ENCODE results near the gene KIAA0040.

Gene KIAA0040

GRCh38 chr1:175192630-175193526 is at the start of gene KIAA0040:
KIAA0040 (minus strand) TSS chr1:175192776; CDS start chr1:175161013, 31,763 bp downstream.
- peak; percentile 64 for DNase-seq (ENCODE audit: low read depth)

- DNase-seq (ENCODE audit: low read depth), result no peak
Measured at GRCh38 chr1:175237389-175237788, 44.8 kb upstream of the KIAA0040 start.

- DNase-seq (ENCODE audit: low read depth), result no peak
Measured at GRCh38 chr1:175234639-175235038, 42.1 kb upstream of the KIAA0040 start.

GRCh38 chr1:175232335-175232734 is 39.8 kb upstream of the KIAA0040 start:
- no peak for DNase-seq (ENCODE audit: low read depth)

- DNase-seq (ENCODE audit: low read depth), result no peak
Measured at GRCh38 chr1:175225805-175226129, 33.2 kb upstream of the KIAA0040 start.

- DNase-seq (ENCODE audit: low read depth), result no peak
Measured at GRCh38 chr1:175222296-175222938, 29.8 kb upstream of the KIAA0040 start.

- no peak for DNase-seq (ENCODE audit: low read depth)
Measured at GRCh38 chr1:175221557-175222175, 29.1 kb upstream of the KIAA0040 start.

- DNase-seq (ENCODE audit: low read depth), result no peak
Measured at GRCh38 chr1:175220853-175221556, 28.4 kb upstream of the KIAA0040 start.

GRCh38 chr1:175219774-175220173 is 27.2 kb upstream of the KIAA0040 start:
- DNase-seq (ENCODE audit: low read depth), result no peak

GRCh38 chr1:175218786-175219434 is 26.3 kb upstream of the KIAA0040 start:
- DNase-seq (ENCODE audit: low read depth), result no peak

- DNase-seq (ENCODE audit: low read depth), result no peak
Measured at GRCh38 chr1:175217721-175218531, 25.4 kb upstream of the KIAA0040 start.

- DNase-seq (ENCODE audit: low read depth), result no peak
Measured at GRCh38 chr1:175216444-175216843, 23.9 kb upstream of the KIAA0040 start.

GRCh38 chr1:175211656-175212055 is 19.1 kb upstream of the KIAA0040 start:
- DNase-seq (ENCODE audit: low read depth), result no peak

GRCh38 chr1:175210744-175211143 is 18.2 kb upstream of the KIAA0040 start:
- DNase-seq (ENCODE audit: low read depth), result no peak

- DNase-seq (ENCODE audit: low read depth), result no peak
Measured at GRCh38 chr1:175209493-175209921, 16.9 kb upstream of the KIAA0040 start.

- DNase-seq (ENCODE audit: low read depth), result peak; percentile 46
Measured at GRCh38 chr1:175208773-175209492, 16.4 kb upstream of the KIAA0040 start.

GRCh38 chr1:175207971-175208370 is 15.4 kb upstream of the KIAA0040 start:
- DNase-seq (ENCODE audit: low read depth), result no peak

- no peak for DNase-seq (ENCODE audit: low read depth)
Measured at GRCh38 chr1:175206687-175207086, 14.1 kb upstream of the KIAA0040 start.

- DNase-seq (ENCODE audit: low read depth), result no peak
Measured at GRCh38 chr1:175204330-175204729, 11.8 kb upstream of the KIAA0040 start.

GRCh38 chr1:175203570-175204068 is 11.0 kb upstream of the KIAA0040 start:
- DNase-seq (ENCODE audit: low read depth), result no peak
